ENCODE measurements around the gene IPO8.

The IPO8 gene

DNA sequence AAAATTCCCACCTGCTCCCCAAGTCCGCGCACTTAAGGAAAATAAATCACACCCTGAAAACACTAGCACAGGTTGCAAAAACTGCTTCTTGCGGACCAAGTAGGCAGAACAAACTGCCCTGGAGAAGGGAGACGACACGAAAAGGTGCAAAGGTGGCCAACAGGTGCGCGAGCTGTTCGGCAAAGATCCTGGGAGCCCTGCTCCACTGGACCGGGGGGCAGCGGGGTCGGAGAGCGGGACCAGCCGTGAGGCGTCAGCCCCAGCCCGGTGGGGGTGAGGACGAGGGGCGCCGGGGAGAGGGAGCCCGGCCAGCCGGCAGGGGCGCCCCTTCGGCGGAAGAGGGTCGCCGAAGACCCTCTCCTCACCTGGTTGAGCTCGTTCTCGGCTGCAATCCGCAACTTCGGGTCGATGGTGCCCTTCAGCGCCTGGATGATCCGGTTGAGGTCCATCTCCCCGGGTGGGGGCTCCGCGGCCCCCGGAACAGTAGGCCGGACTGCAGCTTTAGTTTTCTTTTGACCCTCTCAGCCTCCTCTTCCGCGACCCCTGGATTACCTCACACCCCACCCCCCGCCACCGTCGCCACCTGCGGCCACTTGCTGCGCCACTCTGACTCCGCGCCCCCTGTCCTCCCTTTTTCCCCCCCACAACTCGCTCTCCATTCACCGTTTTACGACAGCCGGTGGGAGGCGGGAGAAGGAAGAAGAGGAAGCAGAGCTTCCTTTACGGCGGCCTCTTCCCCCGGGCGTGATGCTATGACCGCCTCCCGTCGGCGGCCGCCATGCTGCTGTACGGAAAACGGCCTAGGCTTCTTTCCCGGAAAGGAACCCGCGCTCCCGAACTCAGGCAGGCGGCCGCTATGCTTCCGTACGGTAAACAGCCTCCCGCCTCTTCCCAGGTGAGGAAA is at the start of gene IPO8:
TSS of gene IPO8 (minus strand) at position 671 of the 904 bp plus-strand sequence. CDS start at position 449, 222 bp downstream.
- peak; percentile 90 for DNase-seq (ENCODE audit: low read depth)

DNA sequence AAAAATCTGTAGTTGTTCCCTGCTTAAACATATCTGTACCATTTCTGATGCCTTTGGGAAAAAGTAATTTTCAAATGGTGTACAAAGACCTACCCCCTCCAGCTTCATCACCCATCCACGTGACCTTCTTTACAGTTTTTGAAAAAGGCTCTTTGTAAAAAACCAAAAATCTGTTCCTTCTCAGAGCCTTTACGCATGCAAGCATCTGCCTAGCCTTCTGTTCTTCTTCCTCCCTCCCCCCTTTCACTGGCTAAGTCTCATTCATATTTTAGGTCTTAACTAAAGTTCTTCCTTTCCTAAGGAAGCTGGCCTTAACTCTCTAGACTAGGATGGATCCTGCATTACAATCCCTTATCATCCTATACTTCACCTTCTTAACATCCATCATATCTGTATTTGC is 48.7 kb upstream of the IPO8 start:
- DNase-seq (ENCODE audit: low read depth) = no peak

GRCh38 chr12:30740274-30740673 is 44.6 kb upstream of the IPO8 start:
- no peak for DNase-seq (ENCODE audit: low read depth)

DNA sequence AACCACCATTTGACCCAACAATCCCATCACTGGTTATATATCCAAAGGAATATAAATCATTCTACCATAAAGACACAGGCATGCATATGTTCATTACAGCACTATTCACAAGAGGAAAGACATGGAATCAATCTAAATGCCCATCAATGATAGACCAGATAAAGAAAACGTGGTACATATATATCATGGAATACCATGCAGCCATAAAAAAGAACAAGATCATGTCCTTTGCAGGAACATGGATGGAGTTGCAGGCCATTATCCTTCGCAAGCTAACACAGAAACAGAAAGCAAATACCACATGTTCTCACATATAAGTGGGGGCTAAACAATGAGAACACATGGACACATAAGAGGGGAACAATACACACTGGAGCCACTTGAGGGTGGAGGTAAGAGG is 43.4 kb upstream of the IPO8 start:
- DNase-seq (ENCODE audit: low read depth) = no peak

- no peak for DNase-seq (ENCODE audit: low read depth)
Measured at GRCh38 chr12:30732954-30733637, 37.4 kb upstream of the IPO8 start.

- DNase-seq (ENCODE audit: low read depth) = no peak
Measured at GRCh38 chr12:30730011-30730410, 34.3 kb upstream of the IPO8 start.

DNA sequence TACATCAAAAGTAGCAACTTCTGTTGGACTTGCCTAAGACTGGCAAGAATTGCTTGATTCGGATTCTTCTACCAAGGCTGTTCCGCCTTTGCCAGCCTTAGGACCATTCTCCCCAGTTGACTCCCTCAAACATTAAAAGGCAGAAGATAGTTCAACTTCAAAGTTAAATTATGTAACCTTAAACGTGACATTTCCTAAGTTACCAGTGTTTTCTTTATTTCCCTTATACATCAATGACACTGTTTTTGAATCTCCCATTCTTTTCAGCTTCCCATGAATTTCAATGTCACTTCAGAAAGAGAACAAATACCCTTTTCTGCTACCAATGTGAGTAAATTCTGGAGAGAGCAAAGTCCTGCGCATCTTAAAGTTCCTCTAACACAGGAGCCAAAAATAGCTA is 33.9 kb upstream of the IPO8 start:
- no peak for DNase-seq (ENCODE audit: low read depth)

DNA sequence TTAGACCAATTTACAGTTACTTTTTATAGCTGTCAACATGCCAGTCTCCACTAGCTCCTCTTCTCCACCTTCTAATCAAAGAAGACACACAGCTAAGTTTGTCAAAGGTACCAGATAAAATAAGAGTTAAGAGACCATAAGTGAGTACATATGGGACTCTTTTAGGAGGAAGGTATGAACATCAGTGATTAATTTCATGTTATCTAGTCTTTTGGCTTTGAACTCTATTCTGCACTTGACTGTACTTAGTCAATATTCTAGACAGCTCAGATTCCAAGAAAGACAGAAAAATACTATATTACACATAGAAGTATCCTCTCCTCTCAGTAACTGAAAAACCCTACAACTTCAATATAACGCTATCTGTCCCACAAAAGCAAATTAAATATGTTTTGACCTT is 31.0 kb upstream of the IPO8 start:
- DNase-seq (ENCODE audit: low read depth) = no peak

DNA sequence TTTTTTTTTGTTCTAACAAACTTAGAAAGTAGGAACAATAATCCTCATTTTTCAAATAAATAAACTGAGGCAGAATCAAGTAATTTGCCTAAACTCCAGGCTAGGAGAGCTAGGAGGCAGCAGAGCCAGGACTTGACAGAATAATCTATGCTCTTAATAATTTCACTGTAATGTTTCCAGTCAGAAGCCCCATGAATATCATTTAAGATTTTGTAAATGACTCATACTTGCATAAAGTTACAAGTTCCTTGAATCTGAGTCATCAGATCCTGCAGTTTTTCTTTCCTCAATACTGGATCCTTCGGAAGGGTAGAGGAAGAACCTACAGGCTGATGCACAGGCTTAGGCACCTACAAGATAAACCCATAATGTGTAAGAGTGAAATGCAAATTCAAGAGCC is 30.1 kb upstream of the IPO8 start:
- DNase-seq (ENCODE audit: low read depth) = peak; percentile 75

DNA sequence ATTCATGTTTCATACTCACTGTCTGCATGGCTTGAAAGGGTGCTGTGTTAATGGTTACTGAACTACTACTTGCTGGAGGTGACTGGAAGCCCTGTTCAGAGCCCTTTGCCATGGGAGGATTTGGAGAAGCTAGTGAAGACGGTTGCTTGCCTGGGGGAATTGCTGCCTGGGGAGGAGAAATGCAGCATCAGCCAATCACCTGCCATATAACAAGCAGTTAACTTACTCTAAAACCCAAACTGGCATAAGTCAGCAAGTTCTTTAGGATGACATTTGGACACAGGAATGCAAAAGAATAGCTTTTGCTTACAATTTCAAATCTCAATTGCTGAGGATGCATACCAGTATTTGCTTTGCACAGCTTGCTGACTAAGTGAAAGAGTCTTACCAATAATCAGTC is 23.4 kb upstream of the IPO8 start:
- peak; percentile 68 for DNase-seq (ENCODE audit: low read depth)

- DNase-seq (ENCODE audit: low read depth) = no peak
Measured at GRCh38 chr12:30707613-30708342, 12.1 kb upstream of the IPO8 start.

DNA sequence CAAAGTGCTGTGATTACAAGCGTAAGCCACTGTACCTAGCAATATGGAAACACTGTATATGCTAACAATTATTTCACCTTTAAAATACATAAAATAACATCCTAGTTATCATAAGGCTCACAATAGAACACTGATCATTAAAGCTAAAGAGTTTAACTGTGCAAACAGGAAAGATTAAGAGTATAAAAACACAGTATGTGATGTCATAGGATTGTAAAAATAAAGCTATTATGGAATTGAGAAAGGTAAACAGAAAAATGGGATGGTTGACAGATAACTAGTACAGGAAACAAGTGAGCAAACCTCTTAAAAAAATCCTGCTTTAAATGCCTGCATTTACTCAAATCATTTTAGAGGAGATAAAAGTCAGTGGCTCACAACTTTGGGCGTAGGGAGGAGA is 10.8 kb upstream of the IPO8 start:
- no peak for DNase-seq (ENCODE audit: low read depth)

- DNase-seq (ENCODE audit: low read depth) = no peak
Measured at GRCh38 chr12:30701056-30701455, 5.4 kb upstream of the IPO8 start.

DNA sequence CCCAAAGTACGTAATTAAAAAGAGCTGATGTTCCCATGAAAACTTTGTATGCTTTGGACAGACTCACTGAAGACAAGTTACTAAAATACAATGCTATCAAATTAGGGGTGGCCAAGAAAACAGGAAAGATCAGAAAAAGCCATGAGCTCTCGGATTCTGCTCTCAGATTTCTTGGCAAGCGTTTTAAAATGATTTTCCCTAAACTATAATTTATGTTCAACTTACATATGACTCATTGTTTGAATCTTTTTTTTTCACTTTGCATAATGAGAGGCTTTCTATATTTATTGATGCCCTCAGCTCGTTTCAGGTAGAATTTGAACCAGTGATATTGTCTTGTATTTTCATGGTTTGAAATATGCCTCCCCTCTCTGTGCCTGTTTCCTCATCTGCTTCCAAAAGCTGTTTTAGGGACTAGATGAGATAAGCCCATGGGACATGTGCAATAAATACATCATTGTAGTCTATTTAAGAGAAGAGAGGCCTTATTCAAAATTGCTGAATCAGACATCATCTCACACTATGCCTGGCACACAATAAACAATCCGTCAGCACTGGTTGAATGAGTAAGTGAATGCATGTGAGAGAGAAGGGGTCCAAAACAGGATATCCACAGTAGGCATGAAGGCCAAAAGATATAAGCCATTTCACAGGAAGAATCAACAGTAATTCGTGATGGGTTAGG is 4.7 kb upstream of the IPO8 start:
- no peak for DNase-seq (ENCODE audit: low read depth)

- no peak for DNase-seq (ENCODE audit: low read depth)
Measured at GRCh38 chr12:30698346-30698745, 2.7 kb upstream of the IPO8 start.

DNA sequence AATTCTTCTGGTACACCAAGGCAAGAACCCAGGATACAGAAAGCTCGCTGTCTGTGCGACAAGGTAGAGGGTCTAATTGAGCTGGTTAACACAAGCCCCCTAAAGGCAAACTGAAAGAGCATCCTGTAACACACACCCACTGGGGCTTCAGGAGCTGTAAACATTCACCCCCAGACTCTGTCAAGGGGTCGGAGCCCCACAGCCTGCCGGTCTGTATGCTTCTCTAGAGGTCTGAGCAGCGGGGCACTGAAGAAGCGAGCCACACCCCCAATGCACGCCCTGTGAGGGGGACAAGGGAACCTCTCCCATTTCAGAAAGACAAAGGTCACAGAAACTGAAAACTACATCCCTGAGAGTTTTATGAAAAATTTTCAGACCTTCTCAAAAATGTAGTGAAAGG is 1.3 kb upstream of the IPO8 start:
- no peak for DNase-seq (ENCODE audit: low read depth)

- DNase-seq (ENCODE audit: low read depth) = no peak
Measured at GRCh38 chr12:30696486-30696885, 817 bp upstream of the IPO8 start.

DNA sequence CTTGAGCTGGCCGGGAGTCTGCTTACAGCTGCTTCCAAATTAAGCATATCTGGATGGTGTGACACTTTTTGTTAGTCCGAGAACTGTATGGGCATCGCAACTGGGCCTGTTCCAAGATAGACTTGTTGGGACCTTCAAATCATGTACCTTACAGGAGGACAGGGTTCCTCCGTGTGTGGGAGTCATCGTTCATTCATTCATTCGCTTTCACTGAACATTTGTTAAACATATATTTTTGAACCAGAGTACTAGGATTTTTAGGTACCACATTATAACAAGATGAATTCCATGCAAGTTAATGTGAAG is 387 bp upstream of the IPO8 start:
- DNase-seq (ENCODE audit: low read depth) = no peak

- DNase-seq (ENCODE audit: low read depth) = peak; percentile 38
Measured at GRCh38 chr12:30694412-30695198, 1.1 kb downstream of the IPO8 start.

GRCh38 chr12:30692470-30692869 is 3.2 kb downstream of the IPO8 start:
- DNase-seq (ENCODE audit: low read depth) = no peak

- DNase-seq (ENCODE audit: low read depth) = peak; percentile 71
Measured at GRCh38 chr12:30691122-30691879, 4.4 kb downstream of the IPO8 start.

Data from HS-27A (cell line).